ENCODE data around the gene TRIM31.

TRIM31 gene

GRCh38 chr6:30075094-30075789 is 37.6 kb downstream of the TRIM31 start, which contains the start of gene RNF39:
Gene RNF39, minus strand, starts transcription at chr6:30075769. Its CDS starts 184 bp downstream, at chr6:30075585.
- no peak for FAIRE-seq

- FAIRE-seq, result no peak
These were observed 38.4 kb downstream of the TRIM31 start for GRCh38 chr6:30074331-30075093.

- no peak for FAIRE-seq
These were observed 39.2 kb downstream of the TRIM31 start for GRCh38 chr6:30073489-30074235.

GRCh38 chr6:30071858-30072257 is 41.0 kb downstream of the TRIM31 start:
- no peak for FAIRE-seq

- FAIRE-seq, result no peak
These were observed 41.6 kb downstream of the TRIM31 start for GRCh38 chr6:30071081-30071818.

GRCh38 chr6:30067460-30068139 is 45.3 kb downstream of the TRIM31 start:
- FAIRE-seq, result no peak

GRCh38 chr6:30066577-30067459 is 46.1 kb downstream of the TRIM31 start, which contains the start of gene PPP1R11:
Gene PPP1R11, plus strand, starts transcription at chr6:30067198. Its CDS starts 213 bp downstream, at chr6:30067411.
- FAIRE-seq, result peak; percentile 99

GRCh38 chr6:30066082-30066481 is 46.8 kb downstream of the TRIM31 start:
- no peak for FAIRE-seq

GRCh38 chr6:30063315-30063714 is 49.6 kb downstream of the TRIM31 start:
- FAIRE-seq, result peak; percentile 31

- FAIRE-seq, result no peak
These were observed 50.3 kb downstream of the TRIM31 start for GRCh38 chr6:30062471-30063178.

- FAIRE-seq, result no peak
These were observed 50.9 kb downstream of the TRIM31 start for GRCh38 chr6:30061858-30062458.

- FAIRE-seq, result peak; percentile 61
These were observed 51.6 kb downstream of the TRIM31 start, which contains the start of gene POLR1H for GRCh38 chr6:30061092-30061857. Gene POLR1H, plus strand, starts transcription at chr6:30061265. Its CDS starts 260 bp downstream, at chr6:30061525.

- FAIRE-seq, result no peak
These were observed 52.2 kb downstream of the TRIM31 start for GRCh38 chr6:30060606-30061091.

GRCh38 chr6:30055513-30055912 is 57.4 kb downstream of the TRIM31 start:
- FAIRE-seq, result no peak

- FAIRE-seq, result no peak
These were observed 59.2 kb downstream of the TRIM31 start for GRCh38 chr6:30053682-30054081.

Measured in endometrium (tissue), 2 donors.